ENCODE data around the gene ITPK1.

The ITPK1 gene

DNA sequence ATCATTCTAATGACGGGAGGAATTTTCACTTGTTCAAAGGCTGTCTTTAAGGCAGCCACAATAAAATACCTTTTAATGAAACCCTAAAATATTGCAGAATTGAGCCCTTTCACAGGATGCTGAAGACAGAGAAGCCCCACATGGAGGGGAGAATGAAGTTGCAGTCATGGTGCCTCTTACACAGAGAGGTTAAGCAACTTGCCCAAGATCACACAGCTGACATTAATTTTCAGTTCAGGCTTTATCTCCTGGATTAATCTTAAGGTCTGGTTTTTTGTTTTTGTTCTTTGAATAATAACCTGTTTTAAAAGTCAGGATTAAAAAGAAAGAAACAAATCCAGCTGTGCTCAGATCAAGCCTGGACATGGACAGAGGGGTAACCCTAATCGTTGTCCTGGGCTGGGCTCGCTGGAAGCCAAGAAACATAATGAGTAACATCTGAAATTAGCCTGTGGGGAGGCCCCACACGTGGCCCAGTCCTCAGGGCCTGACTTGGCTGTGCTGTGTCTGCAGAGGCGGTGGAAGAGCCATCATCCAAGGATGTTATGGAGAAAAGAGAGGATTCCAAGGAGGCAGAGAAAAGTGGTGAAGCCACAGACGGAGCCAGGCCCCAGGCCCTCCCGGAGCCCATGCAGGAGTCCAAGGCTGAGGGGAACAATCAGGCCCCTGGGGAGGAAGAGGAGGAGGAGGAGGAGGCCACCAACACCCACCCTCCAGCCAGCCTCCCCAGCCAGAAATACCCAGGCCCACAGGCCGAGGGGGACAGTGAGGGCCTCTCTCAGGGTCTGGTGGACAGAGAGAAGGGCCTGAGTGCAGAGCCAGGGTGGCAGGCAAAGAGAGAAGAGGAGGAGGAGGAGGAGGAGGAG lies 184.8 kb downstream of the ITPK1 start:
- TF ChIP-seq, protein P1, sequence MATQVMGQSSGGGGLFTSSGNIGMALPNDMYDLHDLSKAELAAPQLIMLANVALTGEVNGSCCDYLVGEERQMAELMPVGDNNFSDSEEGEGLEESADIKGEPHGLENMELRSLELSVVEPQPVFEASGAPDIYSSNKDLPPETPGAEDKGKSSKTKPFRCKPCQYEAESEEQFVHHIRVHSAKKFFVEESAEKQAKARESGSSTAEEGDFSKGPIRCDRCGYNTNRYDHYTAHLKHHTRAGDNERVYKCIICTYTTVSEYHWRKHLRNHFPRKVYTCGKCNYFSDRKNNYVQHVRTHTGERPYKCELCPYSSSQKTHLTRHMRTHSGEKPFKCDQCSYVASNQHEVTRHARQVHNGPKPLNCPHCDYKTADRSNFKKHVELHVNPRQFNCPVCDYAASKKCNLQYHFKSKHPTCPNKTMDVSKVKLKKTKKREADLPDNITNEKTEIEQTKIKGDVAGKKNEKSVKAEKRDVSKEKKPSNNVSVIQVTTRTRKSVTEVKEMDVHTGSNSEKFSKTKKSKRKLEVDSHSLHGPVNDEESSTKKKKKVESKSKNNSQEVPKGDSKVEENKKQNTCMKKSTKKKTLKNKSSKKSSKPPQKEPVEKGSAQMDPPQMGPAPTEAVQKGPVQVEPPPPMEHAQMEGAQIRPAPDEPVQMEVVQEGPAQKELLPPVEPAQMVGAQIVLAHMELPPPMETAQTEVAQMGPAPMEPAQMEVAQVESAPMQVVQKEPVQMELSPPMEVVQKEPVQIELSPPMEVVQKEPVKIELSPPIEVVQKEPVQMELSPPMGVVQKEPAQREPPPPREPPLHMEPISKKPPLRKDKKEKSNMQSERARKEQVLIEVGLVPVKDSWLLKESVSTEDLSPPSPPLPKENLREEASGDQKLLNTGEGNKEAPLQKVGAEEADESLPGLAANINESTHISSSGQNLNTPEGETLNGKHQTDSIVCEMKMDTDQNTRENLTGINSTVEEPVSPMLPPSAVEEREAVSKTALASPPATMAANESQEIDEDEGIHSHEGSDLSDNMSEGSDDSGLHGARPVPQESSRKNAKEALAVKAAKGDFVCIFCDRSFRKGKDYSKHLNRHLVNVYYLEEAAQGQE (IDR thresholded peaks at IDR 0.05; ENCODE audit: insufficient read depth in 1 of 2, low read depth in 2 of 2, low read length in 2 of 2): no peak
- no peak for TF ChIP-seq SIN3A (IDR thresholded peaks at IDR 0.05; ENCODE audit: borderline replicate concordance, insufficient read depth, low read length)
- TF ChIP-seq TAF1 (IDR thresholded peaks at IDR 0.05; ENCODE audit: borderline replicate concordance, insufficient read depth, low read length): no peak
- TF ChIP-seq FOXP2 (optimal IDR thresholded peaks at IDR 0.05; ENCODE audit: borderline replicate concordance, extremely low read depth, extremely low read length, insufficient read depth): no peak
- no peak for TF ChIP-seq POLR2AphosphoS5 (IDR thresholded peaks at IDR 0.05; ENCODE audit: low read depth, low read length)

DNA sequence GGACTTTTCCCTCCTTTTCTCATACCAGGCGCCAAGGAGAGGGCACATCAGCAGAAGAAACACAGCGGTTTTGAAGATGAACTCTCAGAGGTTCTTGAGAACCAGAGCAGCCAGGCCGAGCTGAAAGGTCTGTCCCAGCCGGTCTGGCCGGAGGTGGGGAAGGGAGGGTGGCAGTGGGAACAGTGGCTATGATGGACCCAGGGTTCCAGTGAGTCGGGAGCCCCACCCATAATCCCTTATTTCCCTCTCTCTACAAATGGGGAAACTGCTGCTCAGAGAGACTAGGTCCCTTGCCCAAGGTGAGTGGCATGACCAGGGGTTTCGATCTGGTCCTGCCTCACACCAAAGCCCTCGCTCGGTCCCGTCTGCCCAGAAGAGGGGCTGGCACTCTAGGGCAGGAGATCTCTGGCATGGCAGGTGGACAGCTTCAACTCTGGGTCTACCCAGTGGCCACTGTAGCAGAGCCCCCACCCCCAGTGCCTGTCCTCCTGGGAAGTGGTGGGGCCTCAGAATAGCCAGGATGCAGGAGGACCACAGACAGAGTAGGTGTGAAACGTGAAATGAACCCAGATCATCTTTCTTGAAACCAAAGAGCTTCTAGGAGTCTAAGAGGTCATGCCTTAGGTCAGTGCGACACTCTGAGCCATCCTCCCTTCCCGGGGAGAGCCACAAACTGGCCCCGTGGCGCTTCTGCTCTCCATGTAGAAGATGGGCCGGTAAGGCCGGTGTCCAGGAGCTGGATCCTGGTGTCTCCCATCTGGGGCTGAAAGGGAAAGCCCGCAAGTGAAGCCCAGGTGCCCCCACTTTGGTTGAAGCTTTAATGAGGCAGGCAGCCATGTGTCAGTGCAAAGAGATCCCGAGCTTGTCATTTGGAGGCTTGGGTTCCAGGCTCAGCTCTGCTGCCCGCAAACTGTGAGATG lies 185.8 kb downstream of the ITPK1 start:
- no peak for TF ChIP-seq POLR2AphosphoS5 (IDR thresholded peaks at IDR 0.05; ENCODE audit: low read depth, low read length)
- no peak for TF ChIP-seq FOXP2 (optimal IDR thresholded peaks at IDR 0.05; ENCODE audit: borderline replicate concordance, extremely low read depth, extremely low read length, insufficient read depth)
- TF ChIP-seq SIN3A (IDR thresholded peaks at IDR 0.05; ENCODE audit: borderline replicate concordance, insufficient read depth, low read length): no peak
- TF ChIP-seq, protein P1 (IDR thresholded peaks at IDR 0.05; ENCODE audit: insufficient read depth in 1 of 2, low read depth in 2 of 2, low read length in 2 of 2): no peak
- TF ChIP-seq TAF1 (IDR thresholded peaks at IDR 0.05; ENCODE audit: borderline replicate concordance, insufficient read depth, low read length): no peak

DNA sequence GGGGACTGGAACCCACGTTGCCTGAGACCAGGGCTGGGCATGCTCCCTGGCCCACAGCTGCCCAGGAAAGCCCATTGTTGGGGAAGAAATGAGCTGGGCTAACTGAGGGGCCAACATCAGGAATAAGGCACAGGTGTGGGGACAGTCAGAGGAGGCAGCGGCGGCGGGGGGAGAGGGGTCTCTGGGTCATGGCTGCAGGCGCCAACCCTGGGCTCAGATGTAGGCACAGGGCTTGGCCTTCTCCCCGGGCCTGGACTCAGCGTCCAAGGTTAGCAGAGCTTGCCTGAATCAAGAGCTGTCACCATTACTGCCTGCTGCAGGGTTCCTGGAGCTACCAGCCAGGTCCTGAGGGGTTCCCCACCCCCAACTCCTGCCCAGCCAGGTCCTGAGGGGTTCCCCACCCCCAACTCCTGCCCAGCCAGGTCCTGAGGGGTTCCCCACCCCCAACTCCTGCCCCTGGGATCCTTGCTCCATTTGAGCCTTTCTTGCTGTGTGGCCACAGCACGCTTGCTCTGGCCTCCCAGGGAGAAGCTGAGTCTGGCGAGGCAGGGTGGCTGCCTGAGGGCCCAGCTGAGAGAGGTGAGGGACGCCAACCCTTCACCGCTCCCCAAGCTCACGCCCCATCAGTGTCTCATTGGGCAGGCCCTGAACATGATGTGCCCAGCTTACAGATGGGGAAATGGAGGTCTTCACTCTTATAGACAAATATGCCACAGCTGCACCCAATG lies 186.6 kb downstream of the ITPK1 start:
- TF ChIP-seq POLR2AphosphoS5 (IDR thresholded peaks at IDR 0.05; ENCODE audit: low read depth, low read length) (no peak), SIN3A (IDR thresholded peaks at IDR 0.05; ENCODE audit: borderline replicate concordance, insufficient read depth, low read length) (no peak), FOXP2 (optimal IDR thresholded peaks at IDR 0.05; ENCODE audit: borderline replicate concordance, extremely low read depth, extremely low read length, insufficient read depth) (no peak), TAF1 (IDR thresholded peaks at IDR 0.05; ENCODE audit: borderline replicate concordance, insufficient read depth, low read length) (no peak)
- TF ChIP-seq, protein P1 (IDR thresholded peaks at IDR 0.05; ENCODE audit: insufficient read depth in 1 of 2, low read depth in 2 of 2, low read length in 2 of 2): no peak

DNA sequence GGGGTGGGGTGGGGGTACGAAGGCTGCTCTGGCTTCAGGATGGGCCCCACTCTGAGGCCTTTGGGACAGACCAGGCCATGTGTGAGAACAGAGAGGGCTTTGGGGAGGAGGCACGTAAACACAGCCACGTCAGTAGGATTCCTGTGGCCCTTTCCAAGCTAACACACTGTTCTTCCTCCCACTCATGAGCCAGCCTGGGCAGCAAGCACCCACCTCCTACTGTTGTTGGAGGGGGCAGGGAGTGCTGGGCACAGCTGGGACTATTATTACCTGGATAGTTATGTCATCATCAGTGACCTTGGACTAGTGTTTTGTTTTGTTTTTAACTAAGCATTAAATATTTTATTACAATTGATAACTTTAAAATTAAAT lies 187.5 kb downstream of the ITPK1 start:
- no peak for TF ChIP-seq FOXP2 (optimal IDR thresholded peaks at IDR 0.05; ENCODE audit: borderline replicate concordance, extremely low read depth, extremely low read length, insufficient read depth)
- no peak for TF ChIP-seq POLR2AphosphoS5 (IDR thresholded peaks at IDR 0.05; ENCODE audit: low read depth, low read length)
- TF ChIP-seq, protein P1 (IDR thresholded peaks at IDR 0.05; ENCODE audit: insufficient read depth in 1 of 2, low read depth in 2 of 2, low read length in 2 of 2): no peak
- no peak for TF ChIP-seq TAF1 (IDR thresholded peaks at IDR 0.05; ENCODE audit: borderline replicate concordance, insufficient read depth, low read length)
- no peak for TF ChIP-seq SIN3A (IDR thresholded peaks at IDR 0.05; ENCODE audit: borderline replicate concordance, insufficient read depth, low read length)

Data from PFSK-1 (cell line).